Activated CD8-positive, alpha-beta T cell treated with anti-CD3 and anti-CD28 coated beads for 36 hours (primary cell): ENCODE data around the gene MAL. TPM values are rescaled to one million over a fixed set of nuclear protein-coding genes. Genes with fewer than 3 reads are reported as not detected.

Source experiments
- ATAC-seq: fragments of 200-7000 bp; cut with Tn5 transposase; one replicate; pipeline ENCODE4 v1.10.0; 2021; ENCODE audit warnings: mild to moderate bottlenecking, moderate library complexity
- CTCF ChIA-PET: fragments of 350-600 bp; sonication (Branson Sonifier 250); formaldehyde crosslinking; loops from one replicate; lab custom pipeline; 2021; ENCODE audit warnings: antibody characterized with exemption; lab: Charles Lee
- POLR2A ChIA-PET: fragments of 350-600 bp; sonication (Branson Sonifier 250); formaldehyde crosslinking; loops from one replicate; lab custom pipeline; 2021; ENCODE audit warnings: antibody characterized with exemption; lab: Charles Lee
- DNase-seq: peaks from one replicate; pipeline ENCODE4 v3.0.0-alpha.2; 2020
- H3K27ac Mint-ChIP-seq: one replicate; pipeline ENCODE4 v1.8.0; 2021; ENCODE audit warnings: mild to moderate bottlenecking, mixed read lengths
- H3K27me3 Mint-ChIP-seq: one replicate; pipeline ENCODE4 v1.8.0; 2021; ENCODE audit warnings: mixed read lengths
- H3K36me3 Mint-ChIP-seq: one replicate; pipeline ENCODE4 v1.8.0; 2021; ENCODE audit warnings: low read depth, mixed read lengths
- H3K4me1 Mint-ChIP-seq: one replicate; pipeline ENCODE4 v1.8.0; 2021; ENCODE audit warnings: low read depth, mixed read lengths
- H3K4me3 Mint-ChIP-seq: one replicate; pipeline ENCODE4 v1.8.0; 2021; ENCODE audit warnings: mild to moderate bottlenecking, moderate library complexity, mixed read lengths
- H3K9me3 Mint-ChIP-seq: one replicate; pipeline ENCODE4 v1.8.0; 2021; ENCODE audit warnings: mixed read lengths
- intact Hi-C: fragments of 100-400 bp; cut with micrococcal nuclease; formaldehyde crosslinking; loops from one replicate; pipeline ENCODE4 v1.10.0; 2022
- total RNA-seq, 2 experiments: library from RNA; stranded (reverse); gene quantifications; one replicate each; pipeline ENCODE4 v1.2.3, GENCODE V29; 2021
- TF ChIP-seq, protein P1 (sequence below): fragments of 200-600 bp; IDR thresholded peaks from one replicate; pipeline ENCODE4 v1.8.0; 2022; ENCODE audit warnings: antibody characterized with exemption, mild to moderate bottlenecking

MAL gene
- total RNA-seq, 2 experiments from 2014 or later: 54.0 to 59.2 TPM

DNA sequence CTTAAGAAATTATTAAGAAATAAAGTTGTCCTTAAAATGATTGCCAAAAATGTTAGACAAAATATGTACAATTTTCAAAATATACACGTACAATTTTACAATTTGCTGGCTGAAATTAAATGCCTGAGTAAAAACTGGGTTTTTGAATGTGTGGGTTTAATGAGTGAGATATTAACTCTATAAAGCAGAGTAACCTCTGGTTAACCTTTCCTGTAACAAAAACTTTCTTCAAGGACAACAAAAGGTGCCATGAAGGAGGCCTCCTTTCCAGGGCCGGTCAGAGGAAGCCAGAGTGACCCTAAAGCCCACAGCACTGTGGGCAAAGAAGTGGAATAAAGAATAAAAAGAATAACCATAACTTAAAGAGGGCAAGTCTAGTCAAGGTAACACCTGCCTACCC is 16.5 kb upstream of the MAL start:
- H3K36me3 Mint-ChIP-seq: no peaks in the 10 kb centered on the region
- intact Hi-C loops: no loop called here

DNA sequence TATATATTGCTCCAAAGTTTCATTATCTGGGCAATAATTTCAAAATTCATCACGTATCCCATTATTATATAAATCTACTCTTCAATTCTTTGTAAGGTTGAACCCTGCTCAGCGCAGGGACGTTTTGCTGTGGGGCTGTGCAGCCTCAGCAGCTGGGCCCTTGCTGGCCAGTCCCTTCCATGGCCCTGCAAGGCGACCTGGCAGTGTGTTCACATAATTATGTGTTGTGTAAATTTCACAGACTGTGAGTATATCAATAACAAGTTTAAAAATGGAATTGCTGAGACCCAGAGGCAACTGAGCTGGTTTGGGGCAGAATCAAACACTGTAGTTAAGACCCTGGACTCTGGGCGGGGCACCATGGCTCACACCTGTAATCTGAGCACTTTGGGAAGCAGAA is 16.1 kb upstream of the MAL start:
- CTCF ChIA-PET: interaction anchor here (1.8 kb wide), 1 partner anchor 13 kb away, joined by 12 read pairs; no protein-coding TSS in a partner anchor
- intact Hi-C loops: no loop called here
- Mint-ChIP-seq H3K27me3 (peaks cover 2% of the 10 kb centered on the region), H3K4me1 (peaks cover 7% of the 10 kb centered on the region), H3K4me3 (no peak overlapping the region), H3K36me3 (no peaks in the 10 kb centered on the region), H3K9me3 (no peaks in the 10 kb centered on the region), H3K27ac (no peak overlapping the region)
- TF ChIP-seq, protein P1, sequence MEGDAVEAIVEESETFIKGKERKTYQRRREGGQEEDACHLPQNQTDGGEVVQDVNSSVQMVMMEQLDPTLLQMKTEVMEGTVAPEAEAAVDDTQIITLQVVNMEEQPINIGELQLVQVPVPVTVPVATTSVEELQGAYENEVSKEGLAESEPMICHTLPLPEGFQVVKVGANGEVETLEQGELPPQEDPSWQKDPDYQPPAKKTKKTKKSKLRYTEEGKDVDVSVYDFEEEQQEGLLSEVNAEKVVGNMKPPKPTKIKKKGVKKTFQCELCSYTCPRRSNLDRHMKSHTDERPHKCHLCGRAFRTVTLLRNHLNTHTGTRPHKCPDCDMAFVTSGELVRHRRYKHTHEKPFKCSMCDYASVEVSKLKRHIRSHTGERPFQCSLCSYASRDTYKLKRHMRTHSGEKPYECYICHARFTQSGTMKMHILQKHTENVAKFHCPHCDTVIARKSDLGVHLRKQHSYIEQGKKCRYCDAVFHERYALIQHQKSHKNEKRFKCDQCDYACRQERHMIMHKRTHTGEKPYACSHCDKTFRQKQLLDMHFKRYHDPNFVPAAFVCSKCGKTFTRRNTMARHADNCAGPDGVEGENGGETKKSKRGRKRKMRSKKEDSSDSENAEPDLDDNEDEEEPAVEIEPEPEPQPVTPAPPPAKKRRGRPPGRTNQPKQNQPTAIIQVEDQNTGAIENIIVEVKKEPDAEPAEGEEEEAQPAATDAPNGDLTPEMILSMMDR: no peak
- DNase-seq (no peak), ATAC-seq (no peak)
- POLR2A ChIA-PET: no interaction called here

More for the DNA sequence above, 16.5 kb upstream of the MAL start:
- H3K4me3 Mint-ChIP-seq: no peak overlapping the region
- ChIA-PET CTCF (no interaction called here), POLR2A (no interaction called here)
- H3K9me3 Mint-ChIP-seq: no peaks in the 10 kb centered on the region
- H3K27me3 Mint-ChIP-seq: peaks cover 3% of the 10 kb centered on the region
- ATAC-seq: no peak
- H3K27ac Mint-ChIP-seq: no peak overlapping the region
- TF ChIP-seq, protein P1: no peak
- H3K4me1 Mint-ChIP-seq: peaks cover 8% of the 10 kb centered on the region
- no peak for DNase-seq

DNA sequence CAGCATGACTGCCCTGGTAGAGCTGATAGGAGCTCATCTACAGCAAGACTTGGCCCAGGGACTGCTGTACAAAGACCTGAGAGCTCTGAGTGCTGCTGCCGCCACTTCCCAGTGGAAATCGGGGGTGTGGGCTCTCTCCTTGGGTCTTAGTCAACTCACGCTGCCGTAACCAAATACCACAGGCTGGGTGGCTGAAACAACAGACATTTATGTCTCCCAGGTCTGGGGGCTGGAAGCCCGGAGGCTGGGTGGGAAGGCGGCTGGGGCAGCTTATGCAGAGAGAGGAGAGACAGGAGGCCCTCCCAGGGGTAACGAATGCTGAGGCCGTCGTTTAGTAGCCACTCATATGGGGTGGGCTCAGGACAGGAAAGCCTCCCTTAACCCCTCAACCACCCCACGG is 15.4 kb upstream of the MAL start:
- no peak overlapping the region for H3K27ac Mint-ChIP-seq
- H3K4me3 Mint-ChIP-seq: no peak overlapping the region
- intact Hi-C loops: no loop called here
- no peaks in the 10 kb centered on the region for H3K9me3 Mint-ChIP-seq
- peaks cover 8% of the 10 kb centered on the region for H3K4me1 Mint-ChIP-seq
- ATAC-seq (no peak), DNase-seq (no peak)
- CTCF ChIA-PET: interaction anchor here (0.6 to 1.8 kb wide), 3 partner anchors 13 to 195 kb away, joined by 3 to 12 read pairs (median 3); no protein-coding TSS in a partner anchor
- TF ChIP-seq, protein P1: no peak
- no peaks in the 10 kb centered on the region for H3K36me3 Mint-ChIP-seq
- POLR2A ChIA-PET: no interaction called here
- no peaks in the 10 kb centered on the region for H3K27me3 Mint-ChIP-seq

DNA sequence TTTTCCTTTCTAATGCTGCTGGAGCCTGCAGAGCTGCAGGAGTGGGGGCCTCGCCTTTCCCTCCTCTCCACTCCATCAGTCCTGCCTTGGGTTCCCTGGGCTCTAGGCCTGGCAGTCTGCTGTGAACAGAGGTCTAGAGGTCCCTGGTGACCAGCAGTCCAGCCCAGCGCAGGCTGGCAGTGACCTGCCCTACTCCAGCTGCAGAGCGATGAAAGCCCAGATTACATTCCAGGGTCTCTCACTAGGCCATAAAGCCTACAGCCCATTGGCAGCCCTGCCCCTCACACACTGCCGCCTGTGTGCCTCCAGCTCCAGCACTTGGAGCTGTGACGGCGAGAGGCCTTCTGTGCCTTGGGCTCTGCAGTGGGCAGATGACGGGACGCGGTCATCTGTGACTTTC is 14.8 kb upstream of the MAL start:
- Mint-ChIP-seq H3K4me1 (peaks cover 14% of the 10 kb centered on the region), H3K27me3 (no peaks in the 10 kb centered on the region), H3K4me3 (no peak overlapping the region), H3K9me3 (no peaks in the 10 kb centered on the region), H3K36me3 (no peaks in the 10 kb centered on the region), H3K27ac (no peak overlapping the region)
- intact Hi-C loops: no loop called here
- CTCF ChIA-PET: interaction anchor here (0.6 to 1.8 kb wide), 3 partner anchors 12 to 195 kb away, joined by 3 to 12 read pairs (median 3); no protein-coding TSS in a partner anchor
- DNase-seq (no peak), ATAC-seq (no peak)
- TF ChIP-seq, protein P1: no peak
- POLR2A ChIA-PET: no interaction called here

DNA sequence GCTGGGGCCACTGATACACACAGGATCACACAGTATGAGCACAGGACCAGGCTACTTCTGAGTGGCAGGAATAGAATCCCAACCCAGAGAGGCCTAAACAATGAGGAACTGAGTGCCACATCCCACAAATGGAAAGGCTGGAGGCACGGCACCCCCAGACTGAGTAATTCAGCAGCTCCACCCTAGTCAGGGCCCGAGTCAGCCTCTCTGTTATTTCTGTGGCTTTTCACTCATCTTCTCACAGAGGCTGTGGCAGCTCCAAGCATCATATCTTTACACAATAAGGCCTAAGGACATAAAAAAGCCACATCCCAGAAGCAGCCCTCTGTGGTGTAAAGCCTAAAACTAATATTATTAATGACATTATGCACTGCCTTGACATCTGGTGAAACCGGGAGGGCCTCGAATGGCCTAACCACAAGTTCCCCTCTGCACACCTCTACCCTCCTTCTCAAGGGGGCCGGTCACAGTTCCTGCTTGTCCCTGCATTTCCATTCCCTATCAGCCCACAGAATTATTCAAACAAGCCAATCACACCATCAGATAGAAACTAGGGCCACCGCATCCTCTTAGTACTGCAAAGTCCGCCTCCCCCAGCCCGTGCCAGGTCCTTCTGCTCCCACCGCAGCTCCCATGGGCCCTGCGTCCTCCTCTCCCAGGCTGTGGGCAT is 12.5 kb upstream of the MAL start:
- Mint-ChIP-seq H3K27me3 (no peaks in the 10 kb centered on the region), H3K4me1 (peaks cover 14% of the 10 kb centered on the region), H3K4me3 (no peak overlapping the region), H3K27ac (no peak overlapping the region), H3K9me3 (no peaks in the 10 kb centered on the region), H3K36me3 (no peaks in the 10 kb centered on the region)
- ChIA-PET POLR2A (interaction anchor here (0.7 to 1.4 kb wide), 2 partner anchors 13 to 66 kb away, joined by 3 to 4 read pairs; partner anchors contain the start of gene MAL), CTCF (interaction anchor here (1.0 to 1.7 kb wide), 2 partner anchors 10 to 40 kb away, joined by 3 to 9 read pairs; no protein-coding TSS in a partner anchor)
- TF ChIP-seq, protein P1: no peak
- ATAC-seq (peak; percentile 53), DNase-seq (no peak)
- intact Hi-C loops: no loop called here
